SK-N-SH (cell line): ENCODE results near the gene WNK4. TPM values are rescaled to one million over a fixed set of nuclear protein-coding genes. Genes with fewer than 3 reads are reported as not detected.

ENCODE experiments used
- CTCF ChIA-PET: fragments of 300-600, 350-600 bp; formaldehyde crosslinking; extraction: SDS; loops from one replicate; lab custom pipeline; 2021; lab: Yijun Ruan, JAX
- POLR2A ChIA-PET: fragments of 350-600 bp; sonication (Branson Sonifier 250); formaldehyde crosslinking; extraction: SDS; loops from one replicate; lab custom pipeline; 2020; ENCODE audit warnings: antibody characterized with exemption, inconsistent platforms; lab: Yijun Ruan, JAX
- DNase-seq: peaks from one replicate; pipeline ENCODE4 v3.0.0; 2012
- H2AFZ ChIP-seq: fragments of 200-600 bp; sonication (generic); 2 replicates; pipeline ENCODE4 v1.8.1; 2016; ENCODE audit warnings: antibody characterized with exemption, mild to moderate bottlenecking, low read depth
- H3F3A ChIP-seq: fragments of 200-600 bp; sonication (generic); replicated peaks from 2 replicates; pipeline ENCODE3; 2016; ENCODE audit warnings: antibody characterized with exemption, mild to moderate bottlenecking; ENCODE audit not compliant: insufficient read depth
- H3K27ac ChIP-seq, 2 experiments: fragments of 200-500 bp in 1 of 2; fragments of 200-600 bp in 1 of 2; sonication (Bioruptor generic) in 1 of 2; sonication (generic), shearing (Covaris generic) in 1 of 2; 2 replicates each; pipeline versions ENCODE4 v1.5.1 to v1.6.1; 2014 to 2016; ENCODE audit warnings: low read depth in 2 of 2, inconsistent platforms in 1 of 2, low read length in 1 of 2, mild to moderate bottlenecking in 1 of 2, mixed read lengths in 1 of 2
- H3K27me3 ChIP-seq: fragments of 200-600 bp; sonication (generic), shearing (Covaris generic); 2 replicates; pipeline ENCODE4 v1.6.1; 2016; ENCODE audit warnings: mixed run types; ENCODE audit not compliant: insufficient read depth
- H3K36me3 ChIP-seq, 2 experiments: fragments of 200-500 bp in 1 of 2; fragments of 200-600 bp in 1 of 2; sonication (Bioruptor generic) in 1 of 2; sonication (generic) in 1 of 2; replicated peaks in 1 of 2; 2 replicates each; pipeline versions ENCODE3 to v1.5.1; 2014 to 2016; ENCODE audit warnings: low read length in 1 of 2, mild to moderate bottlenecking in 1 of 2; ENCODE audit not compliant: insufficient read depth in 2 of 2, control insufficient read depth in 1 of 2
- H3K4me1 ChIP-seq, 2 experiments: fragments of 200-500 bp in 1 of 2; fragments of 200-600 bp in 1 of 2; sonication (Bioruptor generic) in 1 of 2; sonication (generic), shearing (Covaris generic) in 1 of 2; 2 replicates each; pipeline versions ENCODE4 v1.5.1 to v1.6.1; 2014 to 2016; ENCODE audit warnings: low read depth in 1 of 2, low read length in 1 of 2, mixed run types in 1 of 2; ENCODE audit not compliant: insufficient read depth in 2 of 2, control insufficient read depth in 1 of 2
- H3K4me2 ChIP-seq: fragments of 200-600 bp; sonication (generic), shearing (Covaris generic); 2 replicates; pipeline ENCODE4 v1.6.1; 2017; ENCODE audit warnings: mixed run types
- H3K4me3 ChIP-seq, 2 experiments: fragments of 200-500 bp in 1 of 2; fragments of 200-600 bp in 1 of 2; sonication (Bioruptor generic) in 1 of 2; sonication (generic), shearing (Covaris generic) in 1 of 2; 2 replicates each; pipeline versions ENCODE4 v1.5.1 to v1.8.1; 2014 to 2016; ENCODE audit warnings: low read depth in 2 of 2, inconsistent platforms in 1 of 2, low read length in 1 of 2, mild to moderate bottlenecking in 1 of 2, mixed read lengths in 1 of 2, moderate library complexity in 1 of 2
- H3K79me2 ChIP-seq: fragments of 200-600 bp; sonication (generic); 2 replicates; pipeline ENCODE4 v1.8.1; 2017; ENCODE audit warnings: mild to moderate bottlenecking; ENCODE audit not compliant: insufficient read depth
- H3K9ac ChIP-seq: fragments of 200-600 bp; sonication (generic); 2 replicates; pipeline ENCODE4 v1.6.1; 2017; ENCODE audit warnings: mixed run types
- H3K9me2 ChIP-seq: fragments of 200-600 bp; sonication (generic); 2 replicates; pipeline ENCODE4 v1.6.1; 2017; ENCODE audit warnings: mixed run types
- H3K9me3 ChIP-seq: fragments of 200-600 bp; sonication (generic); 2 replicates; pipeline ENCODE4 v1.6.1; 2017; ENCODE audit warnings: mixed run types, mild to moderate bottlenecking, moderate library complexity
- H4K20me1 ChIP-seq: fragments of 200-600 bp; sonication (generic); 2 replicates; pipeline ENCODE4 v1.6.1; 2017; ENCODE audit warnings: mild to moderate bottlenecking, mixed run types; ENCODE audit not compliant: insufficient read depth
- GATA2 ChIP-seq: sonication (generic); formaldehyde crosslinking; IDR thresholded peaks from 2 replicates; pipeline ENCODE4 v1.5.0; 2020; ENCODE audit warnings: mild to moderate bottlenecking, missing genetic modification reagents
- IRF3 ChIP-seq: fragments of 150-350 bp; IDR thresholded peaks from 2 replicates; pipeline ENCODE4 v1.6.1; 2016; ENCODE audit warnings: mild to moderate bottlenecking, low read depth, low read length
- MAX ChIP-seq: IDR thresholded peaks from 2 replicates; pipeline ENCODE4 v1.4.0; 2012; ENCODE audit warnings: low read depth
- MEF2A ChIP-seq: IDR thresholded peaks from 2 replicates; pipeline ENCODE4 v1.4.0; 2012; ENCODE audit warnings: low read depth, borderline replicate concordance
- NFIC ChIP-seq: IDR thresholded peaks from 2 replicates; pipeline ENCODE4 v1.4.0; 2012; ENCODE audit warnings: borderline replicate concordance
- RXRA ChIP-seq: IDR thresholded peaks from 2 replicates; pipeline ENCODE4 v1.4.0; 2012; ENCODE audit warnings: low read depth, mild to moderate bottlenecking, borderline replicate concordance
- TAF1 ChIP-seq: IDR thresholded peaks from 2 replicates; pipeline ENCODE4 v1.6.1; 2012; ENCODE audit warnings: low read depth, mild to moderate bottlenecking, low read length, moderate library complexity, borderline replicate concordance
- YY1 ChIP-seq: IDR thresholded peaks from 2 replicates; pipeline ENCODE4 v1.4.0; 2012; ENCODE audit warnings: low read depth, mild to moderate bottlenecking
- WGBS: methylation state at CpG from one replicate; pipeline ENCODE4 v1.1.6; 2017; ENCODE audit warnings: low lambda C conversion rate; 5-methylcytosine and 5-hydroxymethylcytosine counted together
- polyA plus RNA-seq, 3 experiments: library from polyadenylated mRNA; depleted of rRNA; stranded (reverse); fragments of >200 nt; gene quantifications; 2 replicates each; pipeline ENCODE4 v1.2.3, GENCODE V29; 2012

WNK4 gene
- polyA plus RNA-seq, 1 of the 3 experiments (the other 2 are of a cell fraction): 12.5 TPM

- no peaks in the 10 kb centered on the region for H4K20me1 ChIP-seq
- peak overlapping the region in 1 of 2 experiments; percentile 40; a peak in 2 of 4 replicates for H3K27ac ChIP-seq
- peak overlapping the region; percentile 61 to 84 for H3K4me3 ChIP-seq
- H3K27me3 ChIP-seq: no peaks in the 10 kb centered on the region
- peak overlapping the region; percentile 87 for H3K9ac ChIP-seq
- peaks cover 20 to 29% of the 10 kb centered on the region in 2 experiments for H3K36me3 ChIP-seq
- peaks cover 7% of the 10 kb centered on the region for H3F3A ChIP-seq
- TF ChIP-seq NFIC (no peak), MAX (0 out of 2 replicates have a peak, but pooled peaks have one; percentile 25)
- CTCF ChIA-PET: interaction anchor here (0.7 to 1.8 kb wide), 4 partner anchors 8 to 203 kb away, joined by 3 to 7 read pairs (median 4); partner anchors contain the start of gene VPS25
- H3K9me3 ChIP-seq: no peaks in the 10 kb centered on the region
- peaks cover 47% of the 10 kb centered on the region for H3K79me2 ChIP-seq
- POLR2A ChIA-PET: interaction anchor here (0.5 to 1.4 kb wide), 3 partner anchors 17 to 252 kb away, joined by 3 to 4 read pairs (median 3); partner anchors contain the start of genes CNTD1 and COA3
- H2AFZ ChIP-seq: no peak overlapping the region
- H3K9me2 ChIP-seq: no peaks in the 10 kb centered on the region
- peaks cover 14% of the 10 kb centered on the region in 2 experiments; a peak in 3 of 4 replicates for H3K4me1 ChIP-seq
- DNase-seq: no peak
- H3K4me2 ChIP-seq: peak overlapping the region; percentile 98
- WGBS: 38% methylated on average over 25 of the region's 39 CpGs
These were observed 635 bp downstream of the WNK4 start for GRCh38 chr17:42780851-42781638.

GRCh38 chr17:42781639-42782165 is 1.3 kb downstream of the WNK4 start:
- no peak for TF ChIP-seq IRF3
- TF ChIP-seq MEF2A: no peak
- TF ChIP-seq TAF1: no peak
- no peak for TF ChIP-seq GATA2 (CRISPR knock-in tag)
- TF ChIP-seq RXRA: no peak
- TF ChIP-seq YY1: no peak
- Histone ChIP-seq H4K20me1 (no peaks in the 10 kb centered on the region), H3K36me3 (peaks cover 20 to 23% of the 10 kb centered on the region in 2 experiments), H3K79me2 (peaks cover 49% of the 10 kb centered on the region), H3K4me2 (peak overlapping the region; percentile 98), H3K9me2 (no peaks in the 10 kb centered on the region), H3K27me3 (no peaks in the 10 kb centered on the region), H2AFZ (no peak overlapping the region), H3K9me3 (no peaks in the 10 kb centered on the region), H3K4me3 (peak overlapping the region; percentile 61 to 84; a peak in 3 of 4 replicates), H3K27ac (peak overlapping the region in 1 of 2 experiments; percentile 58; a peak in 1 of 4 replicates), H3K9ac (peak overlapping the region; percentile 87), H3F3A (peaks cover 7% of the 10 kb centered on the region), H3K4me1 (peaks cover 14% of the 10 kb centered on the region in 2 experiments; a peak in 3 of 4 replicates)
- POLR2A ChIA-PET: interaction anchor here (1.8 kb wide), 1 partner anchor 8 kb away, joined by 6 read pairs; the partner anchor contains the start of gene VPS25
- DNase-seq: no peak
- WGBS: 75% methylated on average over 5 of the region's 10 CpGs
- CTCF ChIA-PET: interaction anchor here (0.7 to 1.8 kb wide), 4 partner anchors 8 to 203 kb away, joined by 3 to 7 read pairs (median 4); partner anchors contain the start of genes BECN1 and VPS25
